Breast epithelium (tissue), 4 donors: ENCODE results near the gene CDK11B. TPM values are rescaled to one million over a fixed set of nuclear protein-coding genes. Genes with fewer than 3 reads are reported as not detected.
"Not testable (repeated sequence)": the region's sequence is repeated elsewhere in the genome, so short reads cannot be mapped to it uniquely, and the experiment has no call there.

Experiments used
- DNase-seq, 2 donors: peaks; one replicate each; pipeline ENCODE4 v3.0.0-alpha.2; 2019; ENCODE audit warnings: low spot score in 2 of 2
- H3K27ac ChIP-seq, 2 donors: fragments of 200-600 bp; sonication (generic) in 1 of 2; one replicate each; pipeline ENCODE4 v1.5.1; 2016 to 2019; ENCODE audit warnings: mild to moderate bottlenecking in 1 of 2
- H3K27me3 ChIP-seq, 2 donors: fragments of 200-600 bp; sonication (generic) in 1 of 2; one replicate each; pipeline versions ENCODE4 v1.5.1 to v1.6.0; 2017 to 2019; ENCODE audit warnings: control low read depth in 1 of 2, mild to moderate bottlenecking in 1 of 2
- H3K36me3 ChIP-seq: fragments of 200-600 bp; one replicate; pipeline ENCODE4 v1.5.1; 2019
- H3K4me1 ChIP-seq, 2 donors: fragments of 200-600 bp; sonication (generic); one replicate each; pipeline ENCODE4 v1.5.1; 2016 to 2019; ENCODE audit warnings: control low read depth in 1 of 2
- H3K4me3 ChIP-seq, 3 donors: fragments of 200-600 bp; sonication (generic); 1 replicate in 2 of 3; 2 replicates in 1 of 3; pipeline ENCODE4 v1.5.1; 2016 to 2019; ENCODE audit warnings: mild to moderate bottlenecking in 3 of 3, moderate library complexity in 2 of 3
- H3K9me3 ChIP-seq, 2 donors: fragments of 200-600 bp; sonication (generic) in 1 of 2; one replicate each; pipeline ENCODE4 v1.5.1; 2016 to 2019; ENCODE audit warnings: control low read depth in 1 of 2
- CTCF ChIP-seq, 3 donors: fragments of 450-650 bp; IDR thresholded peaks; one replicate each; pipeline ENCODE4 v1.5.1; 2016 to 2017; ENCODE audit warnings: antibody characterized with exemption in 3 of 3, mild to moderate bottlenecking in 3 of 3, moderate library complexity in 3 of 3
- POLR2A ChIP-seq: fragments of 450-650 bp; IDR thresholded peaks from one replicate; pipeline ENCODE4 v1.6.1; 2016; ENCODE audit warnings: antibody characterized with exemption, mild to moderate bottlenecking, moderate library complexity
- POLR2AphosphoS5 ChIP-seq, 3 donors: sonication (generic); formaldehyde crosslinking; IDR thresholded peaks; one replicate each; pipeline ENCODE4 v1.6.1; 2017; ENCODE audit warnings: antibody characterized with exemption in 3 of 3
- intact Hi-C: fragments of 100-400 bp; cut with DNase I; formaldehyde crosslinking; loops from one replicate; pipeline ENCODE4 v1.15.1; 2023; ENCODE audit warnings: low total_unique reads
- total RNA-seq, 3 donors: library from RNA; depleted of rRNA; stranded (reverse); fragments of >200 nt; gene quantifications; one replicate each; pipeline ENCODE4 v1.1.0, GENCODE V29; 2016

CDK11B gene
- total RNA-seq, 3 donors from 2014 or later: 17.4 to 30.3 (median 26.2) TPM

DNA sequence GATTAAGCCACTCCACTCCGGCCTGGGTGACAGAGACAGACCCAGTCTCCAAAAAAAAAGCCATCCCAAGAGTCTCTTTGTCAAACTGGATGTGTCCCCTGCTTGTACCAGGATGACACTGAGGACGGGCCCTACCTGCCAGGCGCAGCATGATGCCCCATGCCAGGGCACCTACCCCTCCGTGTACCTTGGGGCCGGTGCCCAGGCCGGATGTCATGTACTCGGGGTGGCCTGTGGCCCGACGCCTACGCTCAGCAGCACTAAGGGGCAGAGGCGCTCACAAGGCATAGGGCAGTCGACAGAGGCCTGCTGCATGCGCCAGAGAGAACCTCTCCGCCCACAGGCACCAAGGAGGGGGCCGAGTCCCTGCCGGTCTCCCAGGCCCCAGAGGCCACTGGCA, 19.4 kb downstream of the CDK11B start:
- H3K27me3 ChIP-seq, DNase-seq, intact Hi-C loops, H3K36me3 ChIP-seq, H3K27ac ChIP-seq, H3K9me3 ChIP-seq, H3K4me3 ChIP-seq, H3K4me1 ChIP-seq: not testable (repeated sequence)

- H3K9me3 ChIP-seq, H3K27ac ChIP-seq, intact Hi-C loops, DNase-seq, H3K36me3 ChIP-seq, H3K27me3 ChIP-seq, H3K4me1 ChIP-seq, H3K4me3 ChIP-seq: not testable (repeated sequence)
Observed at GRCh38 chr1:1638528-1638927, 20.3 kb downstream of the CDK11B start.

GRCh38 chr1:1637479-1637875, 21.3 kb downstream of the CDK11B start:
- not testable (repeated sequence) for DNase-seq, H3K36me3 ChIP-seq, H3K9me3 ChIP-seq

GRCh38 chr1:1636621-1637478, 22.0 kb downstream of the CDK11B start:
- DNase-seq, intact Hi-C loops, H3K27ac ChIP-seq, H3K4me3 ChIP-seq, H3K9me3 ChIP-seq, H3K4me1 ChIP-seq, H3K36me3 ChIP-seq, H3K27me3 ChIP-seq: not testable (repeated sequence)

More at GRCh38 chr1:1637479-1637875, 21.3 kb downstream of the CDK11B start:
- intact Hi-C loops, H3K4me1 ChIP-seq, H3K27ac ChIP-seq, H3K27me3 ChIP-seq, H3K4me3 ChIP-seq: not testable (repeated sequence)

DNA sequence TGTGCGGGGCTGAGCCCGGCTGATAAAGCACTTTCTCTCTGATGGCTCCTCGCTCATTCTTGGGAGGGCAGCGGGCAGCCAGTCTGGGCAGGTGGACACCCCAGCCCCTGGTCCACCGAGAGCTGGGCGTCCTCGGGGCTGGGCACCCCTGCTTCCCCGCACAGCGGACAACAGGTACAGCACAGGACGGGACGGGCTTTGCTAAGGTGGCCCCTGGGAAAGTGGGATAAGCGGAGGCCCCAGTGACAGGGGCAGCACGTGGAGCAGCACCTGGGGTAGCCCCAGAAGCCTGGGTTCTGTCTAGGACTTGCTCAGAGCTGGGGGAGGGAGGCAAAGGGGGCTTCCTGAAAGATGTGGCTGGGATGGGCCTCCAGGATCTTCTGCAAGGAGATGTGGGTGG, 24.2 kb downstream of the CDK11B start:
- H3K9me3 ChIP-seq, intact Hi-C loops, DNase-seq: not testable (repeated sequence)

DNA sequence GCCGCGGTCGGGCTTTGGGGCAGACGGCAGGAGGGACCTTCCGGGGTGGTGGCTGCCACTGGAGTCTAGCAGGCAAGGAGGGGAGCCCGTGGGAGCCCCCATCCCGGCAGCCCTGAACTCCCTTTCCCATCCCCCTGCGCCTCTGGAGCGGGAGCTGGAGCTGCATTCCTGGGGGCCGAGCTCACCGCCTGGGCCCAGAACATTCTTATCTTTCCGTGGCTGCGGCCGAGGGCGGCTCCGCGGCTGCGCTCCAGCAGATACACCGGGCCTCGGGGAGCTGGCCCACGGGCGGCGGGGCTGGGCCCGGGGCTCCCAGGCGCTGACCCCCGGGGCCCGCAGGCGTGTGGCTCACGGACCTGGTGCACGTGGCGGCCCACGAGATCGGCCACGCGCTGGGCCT, 25.4 kb downstream of the CDK11B start:
- DNase-seq, H3K9me3 ChIP-seq, H3K27ac ChIP-seq, H3K36me3 ChIP-seq, H3K4me1 ChIP-seq, intact Hi-C loops, H3K4me3 ChIP-seq: not testable (repeated sequence)
- peaks cover 7 to 20% of the 10 kb centered on the region in 2 donors for H3K27me3 ChIP-seq

More for the DNA sequence above, 24.2 kb downstream of the CDK11B start:
- H3K4me1 ChIP-seq, H3K27ac ChIP-seq, H3K36me3 ChIP-seq, H3K4me3 ChIP-seq: not testable (repeated sequence)
- peaks cover 7 to 20% of the 10 kb centered on the region in 2 donors for H3K27me3 ChIP-seq

GRCh38 chr1:1631782-1632420, 26.9 kb downstream of the CDK11B start, which contains the start of gene MMP23B:
MMP23B (plus strand) TSS chr1:1632173; CDS start chr1:1632219, 46 bp downstream.
- H3K27ac ChIP-seq: peak within 1 kb of the TSS; percentile 74 to 91
- peak within 1 kb of the TSS; percentile 32 to 64 (median 38) for H3K4me3 ChIP-seq
- H3K27me3 ChIP-seq: peaks cover 7 to 20% of the 10 kb centered on the region in 2 donors
- TF ChIP-seq POLR2A (no peak), CTCF (IDR thresholded peaks at IDR 0.05) (no peak), POLR2AphosphoS5 (IDR thresholded peaks at IDR 0.05) (no peak)
- intact Hi-C loops: no loop called here
- DNase-seq: no peak
- H3K36me3 ChIP-seq: no peaks in the 10 kb centered on the region
- H3K9me3 ChIP-seq: no peaks in the 10 kb centered on the region
- peaks cover 0 to 5% of the 10 kb centered on the region in 2 donors for H3K4me1 ChIP-seq
